HCT116 (cell line): Measurements from ENCODE around the gene EIF4ENIF1. TPM values are rescaled to one million over a fixed set of nuclear protein-coding genes. Genes with fewer than 3 reads are reported as not detected.

Experiments used
- ATAC-seq: fragments of 200-7000 bp; cut with Tn5 transposase; 2 replicates; pipeline ENCODE4 v1.9.1; 2020; ENCODE audit warnings: mild to moderate bottlenecking, moderate library complexity
- BruUV-seq: library from RNA; stranded (reverse); fragments of 400-500 nt; replicated peaks from 2 replicates; lab custom pipeline; 2021; lab: Mats Ljungman, UMichigan
- CTCF ChIA-PET: fragments of 300-600 bp; sonication (Branson Sonifier 250); formaldehyde crosslinking; loops from one replicate; lab custom pipeline; 2021; ENCODE audit warnings: antibody characterized with exemption; lab: Charles Lee
- POLR2A ChIA-PET: fragments of 300-600, 350-600 bp; sonication (Branson Sonifier 250); formaldehyde crosslinking; loops from one replicate; lab custom pipeline; 2021; ENCODE audit warnings: antibody characterized with exemption; lab: Charles Lee
- RAD21 ChIA-PET, 2 experiments: fragments of 300-600 bp; sonication (Branson Sonifier 250); formaldehyde crosslinking; loops; one replicate each; lab custom pipeline; 2023; ENCODE audit warnings: low total read pairs in 2 of 2; ENCODE audit not compliant: uncharacterized antibody in 2 of 2, unreplicated experiment in 2 of 2, low non-redundant PET in 1 of 2; lab: Charles Lee
- DNase-seq: peaks from one replicate; pipeline ENCODE4 v3.0.0-alpha.2; 2010; ENCODE audit warnings: low read depth, low spot score
- H2AFZ ChIP-seq: fragments of 200-600 bp; shearing (Covaris generic), sonication (generic); 2 replicates; pipeline ENCODE4 v1.6.1; 2017; ENCODE audit warnings: low read depth, mixed run types, mixed read lengths, antibody characterized with exemption, low read length; ENCODE audit not compliant: poor library complexity, severe bottlenecking
- H3K27ac ChIP-seq: 2 replicates; pipeline ENCODE4 v1.5.1; 2012; ENCODE audit warnings: low read depth, low read length
- H3K27me3 ChIP-seq: fragments of 200-600 bp; sonication (generic); 2 replicates; pipeline ENCODE4 v1.6.1; 2016; ENCODE audit warnings: mixed run types, low read length, mixed read lengths; ENCODE audit not compliant: insufficient read depth
- H3K36me3 ChIP-seq, 2 experiments: fragments of 200-500 bp in 1 of 2; fragments of 200-600 bp in 1 of 2; sonication (Bioruptor generic) in 1 of 2; sonication (generic) in 1 of 2; 2 replicates each; pipeline versions ENCODE4 v1.5.1 to v1.6.1; 2014 to 2016; ENCODE audit warnings: low read length in 2 of 2, inconsistent platforms in 1 of 2, mixed read lengths in 1 of 2, mixed run types in 1 of 2; ENCODE audit not compliant: insufficient read depth in 2 of 2, control insufficient read depth in 1 of 2
- H3K4me1 ChIP-seq, 2 experiments: fragments of 200-600 bp in 1 of 2; sonication (generic) in 1 of 2; 2 replicates each; pipeline versions ENCODE4 v1.5.1 to v1.6.1; 2012 to 2017; ENCODE audit warnings: low read length in 2 of 2, inconsistent platforms in 1 of 2, mild to moderate bottlenecking in 1 of 2, mixed read lengths in 1 of 2, mixed run types in 1 of 2, moderate library complexity in 1 of 2; ENCODE audit not compliant: insufficient read depth in 2 of 2, control insufficient read depth in 1 of 2
- H3K4me2 ChIP-seq: fragments of 200-600 bp; sonication (generic); 2 replicates; pipeline ENCODE4 v1.6.1; 2017; ENCODE audit warnings: mixed run types, low read length, mixed read lengths
- H3K4me3 ChIP-seq, 2 experiments: fragments of 200-600 bp in 1 of 2; sonication (generic) in 1 of 2; replicated peaks in 1 of 2; 2 replicates each; pipeline ENCODE4 v1.5.1; 2011 to 2016; ENCODE audit warnings: low read length in 2 of 2, control low read depth in 1 of 2, low read depth in 1 of 2, mild to moderate bottlenecking in 1 of 2, mixed read lengths in 1 of 2, mixed run types in 1 of 2
- H3K79me2 ChIP-seq: fragments of 200-600 bp; sonication (generic); 2 replicates; pipeline ENCODE4 v1.6.1; 2017; ENCODE audit warnings: mild to moderate bottlenecking, mixed run types, low read length, moderate library complexity, mixed read lengths; ENCODE audit not compliant: insufficient read depth
- H3K9ac ChIP-seq: fragments of 200-600 bp; sonication (generic); 2 replicates; pipeline ENCODE4 v1.6.1; 2016; ENCODE audit warnings: low read length, mixed read lengths
- H3K9me2 ChIP-seq: fragments of 200-600 bp; sonication (generic), shearing (Covaris generic); 2 replicates; pipeline ENCODE4 v1.6.1; 2017; ENCODE audit warnings: mixed run types, mild to moderate bottlenecking, moderate library complexity; ENCODE audit not compliant: insufficient read depth
- H3K9me3 ChIP-seq, 2 experiments: fragments of 200-500 bp in 1 of 2; fragments of 200-600 bp in 1 of 2; sonication (Bioruptor generic) in 1 of 2; sonication (generic) in 1 of 2; 2 replicates each; pipeline ENCODE4 v1.6.1; 2014 to 2017; ENCODE audit warnings: low read length in 2 of 2, mixed read lengths in 2 of 2, inconsistent platforms in 1 of 2, low read depth in 1 of 2, mild to moderate bottlenecking in 1 of 2, mixed run types in 1 of 2, moderate library complexity in 1 of 2; ENCODE audit not compliant: control insufficient read depth in 1 of 2, insufficient read depth in 1 of 2
- H4K20me1 ChIP-seq: fragments of 200-600 bp; sonication (generic), shearing (Covaris generic); 2 replicates; pipeline ENCODE4 v1.6.1; 2017; ENCODE audit warnings: mixed run types, mild to moderate bottlenecking, moderate library complexity; ENCODE audit not compliant: insufficient read depth
- ATF3 ChIP-seq: IDR thresholded peaks from 2 replicates; pipeline ENCODE4 v1.6.1; 2012
- CEBPB ChIP-seq: IDR thresholded peaks from 2 replicates; pipeline ENCODE4 v1.6.1; 2012; ENCODE audit warnings: low read depth
- ELF1 ChIP-seq: IDR thresholded peaks from 2 replicates; pipeline ENCODE4 v1.6.1; 2012; ENCODE audit warnings: low read depth, borderline replicate concordance
- EZH2phosphoT487 ChIP-seq: fragments of 200-600 bp; IDR thresholded peaks from 2 replicates; pipeline ENCODE4 v1.6.1; 2018; ENCODE audit warnings: antibody characterized with exemption, borderline replicate concordance
- JUND ChIP-seq: IDR thresholded peaks from 2 replicates; pipeline ENCODE4 v1.6.1; 2012
- MAX ChIP-seq: IDR thresholded peaks from 2 replicates; pipeline ENCODE4 v1.6.1; 2012
- POLR2A ChIP-seq: IDR thresholded peaks from 2 replicates; pipeline ENCODE4 v1.7.0; 2011; ENCODE audit warnings: borderline replicate concordance; ENCODE audit not compliant: insufficient read depth, insufficient read length; ENCODE audit errors: extremely low read depth
- RAD21 ChIP-seq: IDR thresholded peaks from 2 replicates; pipeline ENCODE4 v1.6.1; 2012; ENCODE audit warnings: low read depth, mild to moderate bottlenecking
- SIN3A ChIP-seq: IDR thresholded peaks from 2 replicates; pipeline ENCODE4 v1.6.1; 2012; ENCODE audit warnings: low read depth
- SP1 ChIP-seq: IDR thresholded peaks from 2 replicates; pipeline ENCODE4 v1.6.1; 2012; ENCODE audit warnings: low read depth
- SRF ChIP-seq: IDR thresholded peaks from 2 replicates; pipeline ENCODE4 v1.6.1; 2012; ENCODE audit warnings: low read depth
- TCF7L2 ChIP-seq: IDR thresholded peaks from 2 replicates; pipeline ENCODE4 v1.7.0; 2011; ENCODE audit warnings: borderline replicate concordance, inconsistent platforms; ENCODE audit not compliant: insufficient read depth, insufficient read length; ENCODE audit errors: extremely low read depth
- YY1 ChIP-seq: IDR thresholded peaks from 2 replicates; pipeline ENCODE4 v1.6.1; 2011; ENCODE audit warnings: low read length, low read depth, moderate library complexity, mild to moderate bottlenecking; ENCODE audit not compliant: insufficient replicate concordance; ENCODE audit errors: extremely low read depth
- ZBTB33 ChIP-seq: IDR thresholded peaks from 2 replicates; pipeline ENCODE4 v1.6.1; 2011; ENCODE audit warnings: mild to moderate bottlenecking, low read length, moderate library complexity; ENCODE audit not compliant: insufficient replicate concordance; ENCODE audit errors: extremely low read depth
- ZFX ChIP-seq: fragments of 450-650 bp; IDR thresholded peaks from 2 replicates; pipeline ENCODE4 v1.6.1; 2017
- ZNF274 ChIP-seq: fragments of 200-500 bp; sonication (Bioruptor generic); IDR thresholded peaks from 2 replicates; pipeline ENCODE4 v1.6.1; 2014; ENCODE audit warnings: mild to moderate bottlenecking, low read depth, low read length, inconsistent platforms
- intact Hi-C: fragments of 100-400 bp; cut with micrococcal nuclease; formaldehyde crosslinking; loops from 2 replicates; pipeline ENCODE4 v1.10.0; 2022
- total RNA-seq: library from RNA; stranded (reverse); gene quantifications from one replicate; pipeline ENCODE4 v1.2.1, GENCODE V29; 2021; ENCODE audit not compliant: unreplicated experiment

EIF4ENIF1 gene
- total RNA-seq, 1 experiment from 2014 or later: 24.2 TPM

- ATAC-seq: peak; percentile 41
- no peak for DNase-seq
- peak overlapping the region; percentile 81 for H3K27ac ChIP-seq
- no peaks in the 10 kb centered on the region for H3K9me2 ChIP-seq
- no TSS peak for BruUV-seq
- no peaks in the 10 kb centered on the region for H3K36me3 ChIP-seq
- peaks cover 17% of the 10 kb centered on the region for H3K79me2 ChIP-seq
- H3K27me3 ChIP-seq: no peaks in the 10 kb centered on the region
- ChIA-PET POLR2A (no interaction called here), CTCF (no interaction called here), RAD21 (no interaction called here)
- H2AFZ ChIP-seq: peak overlapping the region; percentile 29
- H3K4me2 ChIP-seq: peak overlapping the region; percentile 98
- intact Hi-C loops: no loop called here
- peak overlapping the region; percentile 90 to 99 for H3K4me3 ChIP-seq
- no peaks in the 10 kb centered on the region for H4K20me1 ChIP-seq
- peaks cover 12 to 15% of the 10 kb centered on the region in 2 experiments for H3K4me1 ChIP-seq
- no peaks in the 10 kb centered on the region for H3K9me3 ChIP-seq
- no peak for TF ChIP-seq TCF7L2
- no peak for TF ChIP-seq YY1
- TF ChIP-seq MAX: no peak
- TF ChIP-seq RAD21: no peak
- peak; percentile 13 for TF ChIP-seq ZFX
- TF ChIP-seq, all 23 proteins: peak for 1
- H3K9ac ChIP-seq: peak overlapping the region; percentile 94
Observed at GRCh38 chr22:31496735-31497146, 7.1 kb upstream of the EIF4ENIF1 start.

GRCh38 chr22:31496007-31496734 lies 6.5 kb upstream of the EIF4ENIF1 start, which contains the start of gene SFI1:
SFI1 (plus strand) TSS chr22:31496536; CDS start chr22:31508285, 11,749 bp downstream.
- H3K36me3 ChIP-seq: no peaks in the 10 kb centered on the region
- H4K20me1 ChIP-seq: no peaks in the 10 kb centered on the region
- peaks cover 13% of the 10 kb centered on the region for H3K79me2 ChIP-seq
- RAD21 ChIA-PET: no interaction called here
- CTCF ChIA-PET: no interaction called here
- TSS peak; percentile 94 for BruUV-seq
- peak within 1 kb of the TSS; percentile 94 for H3K9ac ChIP-seq
- H3K9me2 ChIP-seq: no peaks in the 10 kb centered on the region
- POLR2A ChIA-PET: no interaction called here
- peak within 1 kb of the TSS; percentile 98 for H3K4me2 ChIP-seq
- H3K4me3 ChIP-seq: peak within 1 kb of the TSS; percentile 90 to 99
- peak; percentile 96 for ATAC-seq
- H2AFZ ChIP-seq: peak within 1 kb of the TSS; percentile 50
- peak within 1 kb of the TSS; percentile 81 for H3K27ac ChIP-seq
- H3K9me3 ChIP-seq: no peaks in the 10 kb centered on the region
- no peaks in the 10 kb centered on the region for H3K27me3 ChIP-seq
- intact Hi-C loops: no loop called here
- peak; percentile 74 for DNase-seq
- peaks cover 17 to 19% of the 10 kb centered on the region in 2 experiments for H3K4me1 ChIP-seq
- TF ChIP-seq EZH2phosphoT487 (no peak), ATF3 (no peak), TCF7L2 (peak; percentile 9), ZFX (peak; percentile 63), ELF1 (0 out of 2 replicates have a peak, but pooled peaks have one; percentile 35), SP1 (no peak), JUND (no peak), ZBTB33 (no peak), YY1 (no peak), SRF (no peak), SIN3A (peak; percentile 56; the same call in 1 of the 2 replicates), POLR2A (peak; percentile 71), CEBPB (no peak), ZNF274 (no peak), RAD21 (no peak), MAX (peak; percentile 70)
